Gastroesophageal sphincter (tissue), 4 donors: Measurements from ENCODE around the gene DGKG. TPM values are rescaled to one million over a fixed set of nuclear protein-coding genes. Genes with fewer than 3 reads are reported as not detected.

ENCODE experiments used
- ATAC-seq: fragments of 150-250 bp; one replicate; pipeline ENCODE4 v1.9.1; 2016; ENCODE audit warnings: mild to moderate bottlenecking, moderate library complexity
- H3K27ac ChIP-seq, 4 donors: fragments of 200-600 bp; sonication (generic) in 3 of 4; 1 replicate in 3 of 4; 2 replicates in 1 of 4; pipeline ENCODE4 v1.5.1; 2016 to 2019
- H3K27me3 ChIP-seq: fragments of 200-600 bp; sonication (generic); one replicate; pipeline ENCODE4 v1.5.1; 2019
- H3K36me3 ChIP-seq, 2 donors: fragments of 200-600 bp; sonication (generic); one replicate each; pipeline ENCODE4 v1.5.1; 2019; ENCODE audit warnings: control low read depth in 1 of 2
- H3K4me1 ChIP-seq, 3 donors: fragments of 200-600 bp; sonication (generic); 1 replicate in 2 of 3; 2 replicates in 1 of 3; pipeline ENCODE4 v1.5.1; 2016 to 2019; ENCODE audit warnings: control low read depth in 2 of 3
- H3K4me3 ChIP-seq, 2 donors: fragments of 200-600 bp; sonication (generic); one replicate each; pipeline ENCODE4 v1.5.1; 2019; ENCODE audit warnings: mild to moderate bottlenecking in 1 of 2, moderate library complexity in 1 of 2
- H3K9me3 ChIP-seq, 3 donors: fragments of 200-600 bp; sonication (generic); one replicate each; pipeline ENCODE4 v1.5.1; 2017 to 2019; ENCODE audit warnings: control low read depth in 2 of 3
- EP300 ChIP-seq: sonication (generic); formaldehyde crosslinking; IDR thresholded peaks from one replicate; pipeline ENCODE4 v1.6.1; 2017; ENCODE audit warnings: antibody characterized with exemption, mild to moderate bottlenecking
- POLR2A ChIP-seq, 2 donors: fragments of 450-650 bp; IDR thresholded peaks; one replicate each; pipeline ENCODE4 v1.6.1; 2017; ENCODE audit warnings: antibody characterized with exemption in 2 of 2, mild to moderate bottlenecking in 2 of 2, moderate library complexity in 1 of 2
- POLR2AphosphoS5 ChIP-seq: sonication (generic); formaldehyde crosslinking; IDR thresholded peaks from one replicate; pipeline ENCODE4 v1.6.1; 2017; ENCODE audit warnings: antibody characterized with exemption
- WGBS, 2 donors: methylation state at CpG; one replicate each; pipeline ENCODE4 v1.1.5; 2018; ENCODE audit warnings: low coverage in 1 of 2; 5-methylcytosine and 5-hydroxymethylcytosine counted together
- total RNA-seq, 4 donors: library from RNA; depleted of rRNA; stranded (reverse); fragments of >200 nt; gene quantifications; one replicate each; pipeline ENCODE4 v1.1.0, GENCODE V29; 2016
- TF ChIP-seq, protein P1 (sequence below), 4 experiments: fragments of 200-600 bp in 2 of 4; fragments of 450-650 bp in 2 of 4; sonication (generic) in 1 of 4; IDR thresholded peaks; one replicate each; pipeline ENCODE4 v1.5.1; 2017 to 2019; ENCODE audit warnings: antibody characterized with exemption in 4 of 4, mild to moderate bottlenecking in 2 of 4, moderate library complexity in 2 of 4

The DGKG gene
- total RNA-seq, 4 donors from 2014 or later, result 46.3 to 134 (median 90.4) TPM

DNA sequence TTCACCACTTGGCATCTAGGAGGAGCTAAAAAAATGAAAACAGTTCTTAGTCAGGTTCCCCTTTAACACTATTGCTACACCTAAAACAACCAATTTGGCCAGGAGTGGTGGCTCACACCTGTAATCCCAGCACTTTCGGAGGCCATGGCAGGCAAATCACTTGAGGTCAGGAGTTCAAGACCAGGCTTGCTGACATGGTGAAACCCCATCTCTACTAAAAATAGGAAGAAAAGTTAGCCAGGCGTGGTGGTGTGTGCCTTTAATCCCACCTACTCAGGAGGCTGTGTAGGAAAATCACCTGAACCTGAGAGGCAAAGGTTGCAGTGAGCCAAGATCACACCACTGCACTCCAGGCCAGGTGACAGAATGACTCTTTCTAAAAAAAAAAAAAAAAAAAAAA, 124.1 kb downstream of the DGKG start:
- ATAC-seq, result no peak

DNA sequence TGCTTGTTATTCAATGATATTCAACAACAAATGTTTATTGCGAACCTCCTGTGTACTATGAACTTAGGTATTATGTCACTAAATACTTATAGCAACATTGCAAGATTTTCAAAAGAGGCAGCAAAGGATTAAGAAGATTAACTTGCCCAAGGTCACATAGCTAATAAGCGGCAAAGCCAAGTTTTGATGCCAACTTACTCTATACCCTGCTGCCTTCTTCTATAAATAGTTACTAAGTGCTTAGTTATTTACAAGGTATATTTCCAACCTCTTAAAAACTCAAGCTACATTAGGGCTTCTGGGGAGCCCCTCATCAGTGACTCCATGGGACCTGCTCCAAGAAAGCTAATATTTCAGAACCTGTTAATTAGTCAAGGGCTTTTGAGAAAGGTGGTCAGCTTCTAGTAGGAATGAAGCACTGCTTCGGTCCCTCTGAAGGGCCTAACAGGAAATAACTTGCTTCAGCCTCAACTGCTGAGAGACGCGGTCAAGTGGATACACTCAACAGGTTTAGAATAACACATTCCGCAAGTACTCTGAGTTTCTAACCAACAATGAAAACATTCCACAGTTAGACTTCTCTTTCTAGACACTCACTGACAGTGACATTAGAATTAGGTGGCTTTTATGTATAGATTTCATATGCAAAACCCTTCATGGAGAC, 125.5 kb downstream of the DGKG start:
- TF ChIP-seq POLR2AphosphoS5 (no peak), EP300 (no peak), POLR2A (IDR thresholded peaks at IDR 0.05) (no peak)
- TF ChIP-seq, protein P1, sequence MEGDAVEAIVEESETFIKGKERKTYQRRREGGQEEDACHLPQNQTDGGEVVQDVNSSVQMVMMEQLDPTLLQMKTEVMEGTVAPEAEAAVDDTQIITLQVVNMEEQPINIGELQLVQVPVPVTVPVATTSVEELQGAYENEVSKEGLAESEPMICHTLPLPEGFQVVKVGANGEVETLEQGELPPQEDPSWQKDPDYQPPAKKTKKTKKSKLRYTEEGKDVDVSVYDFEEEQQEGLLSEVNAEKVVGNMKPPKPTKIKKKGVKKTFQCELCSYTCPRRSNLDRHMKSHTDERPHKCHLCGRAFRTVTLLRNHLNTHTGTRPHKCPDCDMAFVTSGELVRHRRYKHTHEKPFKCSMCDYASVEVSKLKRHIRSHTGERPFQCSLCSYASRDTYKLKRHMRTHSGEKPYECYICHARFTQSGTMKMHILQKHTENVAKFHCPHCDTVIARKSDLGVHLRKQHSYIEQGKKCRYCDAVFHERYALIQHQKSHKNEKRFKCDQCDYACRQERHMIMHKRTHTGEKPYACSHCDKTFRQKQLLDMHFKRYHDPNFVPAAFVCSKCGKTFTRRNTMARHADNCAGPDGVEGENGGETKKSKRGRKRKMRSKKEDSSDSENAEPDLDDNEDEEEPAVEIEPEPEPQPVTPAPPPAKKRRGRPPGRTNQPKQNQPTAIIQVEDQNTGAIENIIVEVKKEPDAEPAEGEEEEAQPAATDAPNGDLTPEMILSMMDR (IDR thresholded peaks at IDR 0.05), result no peak
- no peak for ATAC-seq
- H3K9me3 ChIP-seq, result no peaks in the 10 kb centered on the region
- peaks cover 0 to 61% of the 10 kb centered on the region in 2 donors for H3K36me3 ChIP-seq
- H3K27ac ChIP-seq, result no peak overlapping the region
- no peaks in the 10 kb centered on the region for H3K27me3 ChIP-seq
- peaks cover 0 to 8% (median 0%) of the 10 kb centered on the region in 3 donors for H3K4me1 ChIP-seq
- WGBS, 2 donors, result 91 to 95% methylated on average over 6 of the region's 6 CpGs
- H3K4me3 ChIP-seq, result no peak overlapping the region

More for the DNA sequence above, 124.1 kb downstream of the DGKG start:
- TF ChIP-seq EP300, result no peak
- TF ChIP-seq POLR2AphosphoS5, result no peak
- no peak for TF ChIP-seq POLR2A (IDR thresholded peaks at IDR 0.05)
- TF ChIP-seq, protein P1 (IDR thresholded peaks at IDR 0.05), result no peak
- Histone ChIP-seq H3K27ac (no peak overlapping the region), H3K36me3 (peaks cover 0 to 70% of the 10 kb centered on the region in 2 donors), H3K4me1 (peaks cover 0 to 21% (median 0%) of the 10 kb centered on the region in 3 donors), H3K9me3 (no peaks in the 10 kb centered on the region), H3K4me3 (no peak overlapping the region), H3K27me3 (no peaks in the 10 kb centered on the region)
- WGBS, 2 donors, result 90% methylated on average over 2 of the region's 2 CpGs; no CpG with 5 or more reads in 1 of the 2 donors

DNA sequence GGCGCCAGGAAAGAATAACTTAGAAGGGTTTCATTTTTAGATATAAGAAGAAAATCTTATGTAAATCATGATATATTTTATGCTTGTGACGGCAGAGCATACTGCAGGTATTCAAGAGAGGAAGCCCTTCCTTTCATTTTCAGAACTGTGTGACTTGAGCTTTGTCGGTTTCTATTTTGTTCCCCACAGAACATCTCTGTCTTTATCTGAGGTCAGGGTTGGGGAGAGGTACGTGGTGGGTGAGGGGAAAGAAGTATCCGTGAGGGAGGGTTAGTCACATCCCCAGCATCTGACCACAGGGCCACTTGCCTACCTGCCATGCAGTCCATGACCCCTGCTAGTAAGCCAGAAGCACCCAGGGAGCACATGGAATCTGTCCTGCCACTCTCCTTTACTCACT, 126.5 kb downstream of the DGKG start:
- TF ChIP-seq POLR2A (IDR thresholded peaks at IDR 0.05) (no peak), POLR2AphosphoS5 (no peak), EP300 (no peak)
- TF ChIP-seq, protein P1 (IDR thresholded peaks at IDR 0.05), result no peak
- H3K36me3 ChIP-seq, result peaks cover 0 to 59% of the 10 kb centered on the region in 2 donors
- no peaks in the 10 kb centered on the region for H3K27me3 ChIP-seq
- no peak overlapping the region for H3K4me3 ChIP-seq
- H3K4me1 ChIP-seq, result peaks cover 0 to 8% (median 0%) of the 10 kb centered on the region in 3 donors
- no peak for ATAC-seq
- no peaks in the 10 kb centered on the region for H3K9me3 ChIP-seq
- WGBS, 2 donors, result 71 to 79% methylated on average over 5 of the region's 5 CpGs
- no peak overlapping the region for H3K27ac ChIP-seq

DNA sequence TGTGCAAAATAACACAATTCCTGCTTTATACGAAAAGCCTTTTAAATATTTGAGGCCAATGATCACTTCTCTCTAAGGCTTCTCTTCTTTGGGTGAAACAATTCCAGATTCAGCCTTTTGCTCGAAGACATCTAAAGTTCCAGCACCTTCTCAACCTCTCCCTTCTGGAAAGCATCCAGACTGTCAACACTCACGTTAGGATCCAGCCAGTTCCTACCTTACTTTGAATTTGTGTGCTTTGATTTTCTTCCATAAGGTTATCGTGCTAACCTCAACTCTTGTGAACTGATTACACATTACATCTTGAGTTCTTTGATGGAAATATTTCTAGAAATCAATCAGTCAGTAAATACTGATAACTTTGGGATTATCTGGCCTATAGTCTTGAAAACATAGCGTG, 127.9 kb downstream of the DGKG start:
- Histone ChIP-seq H3K9me3 (no peaks in the 10 kb centered on the region), H3K27ac (no peak overlapping the region), H3K4me3 (no peak overlapping the region), H3K27me3 (no peaks in the 10 kb centered on the region), H3K36me3 (peaks cover 0 to 61% of the 10 kb centered on the region in 2 donors), H3K4me1 (peaks cover 0 to 2% (median 0%) of the 10 kb centered on the region in 3 donors)
- no peak for TF ChIP-seq POLR2A (IDR thresholded peaks at IDR 0.05)
- no peak for TF ChIP-seq POLR2AphosphoS5
- TF ChIP-seq, protein P1 (IDR thresholded peaks at IDR 0.05), result no peak
- 69 to 75% methylated on average over 5 of the region's 5 CpGs for WGBS, 2 donors
- ATAC-seq, result no peak

DNA sequence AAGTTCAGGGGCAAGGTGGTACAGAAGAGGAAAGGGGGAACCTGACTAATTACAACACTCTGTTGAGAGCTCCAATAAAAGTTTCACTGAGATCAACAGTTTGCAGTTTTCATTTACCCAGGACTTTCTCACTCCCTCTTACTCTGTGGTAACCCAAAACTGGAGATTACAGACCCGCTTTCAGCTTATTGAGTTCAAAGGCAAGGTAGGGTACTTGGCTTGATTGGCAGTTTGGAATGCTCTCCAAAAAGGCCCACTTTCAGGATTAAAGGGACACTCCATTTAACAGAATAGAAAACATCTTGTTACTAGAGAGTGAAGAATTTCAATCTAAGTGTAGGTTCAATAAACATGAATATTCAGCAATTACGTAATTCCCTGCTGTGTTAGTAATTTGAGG, 135.6 kb downstream of the DGKG start:
- no peak for ATAC-seq
- H3K4me3 ChIP-seq, result no peak overlapping the region
- H3K9me3 ChIP-seq, result no peaks in the 10 kb centered on the region
- 88 to 92% methylated on average over 2 of the region's 2 CpGs for WGBS, 2 donors
- TF ChIP-seq EP300 (no peak), POLR2AphosphoS5 (no peak)
- H3K4me1 ChIP-seq, result peaks cover 0 to 10% (median 0%) of the 10 kb centered on the region in 3 donors
- H3K36me3 ChIP-seq, result peaks cover 0 to 74% of the 10 kb centered on the region in 2 donors
- H3K27ac ChIP-seq, result no peak overlapping the region
- no peaks in the 10 kb centered on the region for H3K27me3 ChIP-seq
